GM23338 (cell line): ENCODE measurements around the gene SLIT1. TPM values are rescaled to one million over a fixed set of nuclear protein-coding genes. Genes with fewer than 3 reads are reported as not detected.

Experiments
- ATAC-seq: fragments of 200-7000 bp; cut with Tn5 transposase; 3 replicates; pipeline ENCODE4 v1.9.1; 2020
- DNase-seq: peaks from one replicate; pipeline ENCODE4 v3.0.0-alpha.2; 2015; ENCODE audit warnings: low spot score
- H2AFZ ChIP-seq: fragments of 200-600 bp; sonication (generic); 2 replicates; pipeline ENCODE4 v1.8.0; 2016; ENCODE audit warnings: antibody characterized with exemption, mild to moderate bottlenecking, moderate library complexity
- H3F3A ChIP-seq: fragments of 200-600 bp; sonication (generic); replicated peaks from 2 replicates; pipeline ENCODE4 v1.8.0; 2017; ENCODE audit warnings: antibody characterized with exemption, mixed run types, low read depth
- H3K27ac ChIP-seq: fragments of 200-600 bp; sonication (generic); 2 replicates; pipeline ENCODE4 v1.6.1; 2016; ENCODE audit warnings: low read depth
- H3K27me3 ChIP-seq: fragments of 200-600 bp; sonication (generic); 2 replicates; pipeline ENCODE4 v1.8.0; 2016; ENCODE audit warnings: mild to moderate bottlenecking, mixed run types, moderate library complexity; ENCODE audit not compliant: insufficient read depth
- H3K36me3 ChIP-seq: fragments of 200-600 bp; sonication (generic); 2 replicates; pipeline ENCODE4 v1.8.0; 2016; ENCODE audit warnings: mild to moderate bottlenecking; ENCODE audit not compliant: insufficient read depth
- H3K4me1 ChIP-seq: fragments of 200-600 bp; sonication (generic); 2 replicates; pipeline ENCODE4 v1.8.0; 2016; ENCODE audit warnings: mild to moderate bottlenecking, moderate library complexity; ENCODE audit not compliant: insufficient read depth
- H3K4me2 ChIP-seq: fragments of 200-600 bp; sonication (generic); 2 replicates; pipeline ENCODE4 v1.7.1; 2017; ENCODE audit warnings: mixed run types
- H3K4me3 ChIP-seq: fragments of 200-600 bp; sonication (generic); 2 replicates; pipeline ENCODE4 v1.6.1; 2016; ENCODE audit warnings: mixed run types
- H3K79me2 ChIP-seq: fragments of 200-600 bp; sonication (generic); replicated peaks from 2 replicates; pipeline ENCODE4 v1.8.0; 2017; ENCODE audit warnings: mild to moderate bottlenecking; ENCODE audit not compliant: insufficient read depth
- H3K9me2 ChIP-seq: fragments of 200-600 bp; sonication (generic); 2 replicates; pipeline ENCODE4 v1.8.0; 2017; ENCODE audit not compliant: insufficient read depth
- H4K20me1 ChIP-seq: fragments of 200-600 bp; sonication (generic); replicated peaks from 2 replicates; pipeline ENCODE4 v1.8.0; 2017; ENCODE audit warnings: mild to moderate bottlenecking; ENCODE audit not compliant: insufficient read depth
- H3K27ac Mint-ChIP-seq: 2 replicates; pipeline ENCODE4 v1.8.0; 2020; ENCODE audit warnings: inconsistent platforms, mild to moderate bottlenecking, moderate library complexity, mixed read lengths
- H3K27me3 Mint-ChIP-seq: 3 replicates; pipeline ENCODE4 v1.8.0; 2022; ENCODE audit warnings: low read depth, mild to moderate bottlenecking, moderate library complexity, mixed read lengths, inconsistent platforms; ENCODE audit not compliant: insufficient read depth, poor library complexity
- H3K36me3 Mint-ChIP-seq: 3 replicates; pipeline ENCODE4 v1.8.0; 2021; ENCODE audit warnings: low read depth, mild to moderate bottlenecking, inconsistent platforms, moderate library complexity, mixed read lengths
- H3K4me1 Mint-ChIP-seq: 3 replicates; pipeline ENCODE4 v1.8.0; 2020; ENCODE audit warnings: mild to moderate bottlenecking, inconsistent platforms, mixed read lengths
- H3K4me3 Mint-ChIP-seq: 3 replicates; pipeline ENCODE4 v1.8.0; 2021; ENCODE audit warnings: moderate library complexity, mild to moderate bottlenecking, inconsistent platforms, mixed read lengths
- H3K9me3 Mint-ChIP-seq: 3 replicates; pipeline ENCODE4 v1.8.0; 2020; ENCODE audit warnings: moderate library complexity, mild to moderate bottlenecking, inconsistent platforms, mixed read lengths
- CREB1 ChIP-seq: fragments of 250-450 bp; sonication (Bioruptor Pico); IDR thresholded peaks from 2 replicates; pipeline ENCODE4 v1.5.0; 2020; ENCODE audit warnings: low read depth, mild to moderate bottlenecking, moderate library complexity
- ZNF331 ChIP-seq: fragments of 250-450 bp; sonication (Bioruptor Pico); IDR thresholded peaks from 2 replicates; pipeline ENCODE4 v1.5.0; 2020; ENCODE audit warnings: low read depth, mild to moderate bottlenecking, moderate library complexity
- polyA plus RNA-seq: library from polyadenylated mRNA; unstranded; fragments of >200 nt; fragmentation: Nextera tagmentation; extraction: Ambion mirVana; gene quantifications from 2 replicates; pipeline ENCODE4 v1.2.1, GENCODE V29; 2016
- total RNA-seq: library from RNA; depleted of rRNA; stranded (reverse); fragments of >200 nt; shearing (Covaris generic); gene quantifications from 2 replicates; pipeline ENCODE4 v1.2.3, GENCODE V29; 2014
- TF ChIP-seq, protein P1 (sequence below): IDR thresholded peaks from one replicate; pipeline ENCODE4 v1.6.1; 2018; ENCODE audit warnings: antibody characterized with exemption; ENCODE audit not compliant: unreplicated experiment
- TF ChIP-seq, protein P2 (sequence below), 2 experiments: fragments of 200-600 bp in 1 of 2; sonication (generic) in 1 of 2; conservative IDR thresholded peaks; 2 replicates each; pipeline versions ENCODE4 v1.5.1 to v1.6.1; 2016 to 2017; ENCODE audit warnings: antibody characterized with exemption in 2 of 2, low read depth in 2 of 2, mild to moderate bottlenecking in 2 of 2, moderate library complexity in 1 of 2

The SLIT1 gene
- total and polyA plus RNA-seq, 2 experiments from 2014 or later = 0.76 to 1.7 TPM

DNA sequence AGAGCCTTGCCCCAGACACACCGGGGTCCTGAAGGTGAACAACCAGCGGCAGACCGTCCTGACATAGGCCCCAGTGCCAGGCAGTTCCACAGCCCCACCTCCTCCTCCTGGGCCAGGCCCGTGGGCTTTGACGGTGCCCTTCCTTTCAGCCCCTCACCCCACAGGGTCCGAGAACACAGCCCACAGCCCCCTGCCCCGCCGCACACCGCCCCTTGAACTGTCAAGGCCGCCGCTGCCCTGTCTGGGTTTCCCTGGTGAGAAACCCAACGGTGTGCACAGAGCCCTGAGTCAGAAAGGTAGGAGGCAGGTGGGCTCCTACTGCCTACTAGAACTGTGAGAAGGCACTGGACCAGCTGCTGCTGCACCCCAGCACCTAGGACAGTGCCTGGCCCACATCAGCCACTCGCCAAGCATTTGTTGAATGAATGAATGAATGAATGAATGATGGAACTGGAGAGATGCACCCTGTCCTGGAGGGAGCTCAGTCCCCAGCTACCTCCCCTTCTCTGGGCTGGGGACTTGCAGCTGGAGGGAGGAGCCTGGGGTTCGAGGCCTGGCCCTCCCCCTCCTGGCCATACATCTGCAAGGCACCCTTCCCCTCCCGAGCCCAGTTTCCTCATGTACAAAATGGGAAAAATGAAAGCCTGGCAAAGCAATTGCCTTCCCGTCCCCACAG, 117.9 kb downstream of the SLIT1 start:
- Mint-ChIP-seq H3K27me3 (peaks cover 10% of the 10 kb centered on the region), H3K4me3 (no peak overlapping the region), H3K36me3 (no peaks in the 10 kb centered on the region), H3K9me3 (peaks cover 7% of the 10 kb centered on the region), H3K4me1 (peaks cover 16% of the 10 kb centered on the region), H3K27ac (no peak overlapping the region)
- H3K4me3 ChIP-seq = no peak overlapping the region
- no peaks in the 10 kb centered on the region for H3F3A ChIP-seq
- DNase-seq = peak; percentile 68
- H3K36me3 ChIP-seq = no peaks in the 10 kb centered on the region
- ATAC-seq = peak; percentile 68
- H3K4me2 ChIP-seq = no peak overlapping the region
- peaks cover 6% of the 10 kb centered on the region; the same call in 1 of the 2 replicates for H3K4me1 ChIP-seq
- no peak overlapping the region for H3K27ac ChIP-seq
- no peaks in the 10 kb centered on the region for H3K79me2 ChIP-seq
- no peak overlapping the region for H2AFZ ChIP-seq
- TF ChIP-seq, protein P1, sequence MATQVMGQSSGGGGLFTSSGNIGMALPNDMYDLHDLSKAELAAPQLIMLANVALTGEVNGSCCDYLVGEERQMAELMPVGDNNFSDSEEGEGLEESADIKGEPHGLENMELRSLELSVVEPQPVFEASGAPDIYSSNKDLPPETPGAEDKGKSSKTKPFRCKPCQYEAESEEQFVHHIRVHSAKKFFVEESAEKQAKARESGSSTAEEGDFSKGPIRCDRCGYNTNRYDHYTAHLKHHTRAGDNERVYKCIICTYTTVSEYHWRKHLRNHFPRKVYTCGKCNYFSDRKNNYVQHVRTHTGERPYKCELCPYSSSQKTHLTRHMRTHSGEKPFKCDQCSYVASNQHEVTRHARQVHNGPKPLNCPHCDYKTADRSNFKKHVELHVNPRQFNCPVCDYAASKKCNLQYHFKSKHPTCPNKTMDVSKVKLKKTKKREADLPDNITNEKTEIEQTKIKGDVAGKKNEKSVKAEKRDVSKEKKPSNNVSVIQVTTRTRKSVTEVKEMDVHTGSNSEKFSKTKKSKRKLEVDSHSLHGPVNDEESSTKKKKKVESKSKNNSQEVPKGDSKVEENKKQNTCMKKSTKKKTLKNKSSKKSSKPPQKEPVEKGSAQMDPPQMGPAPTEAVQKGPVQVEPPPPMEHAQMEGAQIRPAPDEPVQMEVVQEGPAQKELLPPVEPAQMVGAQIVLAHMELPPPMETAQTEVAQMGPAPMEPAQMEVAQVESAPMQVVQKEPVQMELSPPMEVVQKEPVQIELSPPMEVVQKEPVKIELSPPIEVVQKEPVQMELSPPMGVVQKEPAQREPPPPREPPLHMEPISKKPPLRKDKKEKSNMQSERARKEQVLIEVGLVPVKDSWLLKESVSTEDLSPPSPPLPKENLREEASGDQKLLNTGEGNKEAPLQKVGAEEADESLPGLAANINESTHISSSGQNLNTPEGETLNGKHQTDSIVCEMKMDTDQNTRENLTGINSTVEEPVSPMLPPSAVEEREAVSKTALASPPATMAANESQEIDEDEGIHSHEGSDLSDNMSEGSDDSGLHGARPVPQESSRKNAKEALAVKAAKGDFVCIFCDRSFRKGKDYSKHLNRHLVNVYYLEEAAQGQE = no peak
- TF ChIP-seq, protein P2, sequence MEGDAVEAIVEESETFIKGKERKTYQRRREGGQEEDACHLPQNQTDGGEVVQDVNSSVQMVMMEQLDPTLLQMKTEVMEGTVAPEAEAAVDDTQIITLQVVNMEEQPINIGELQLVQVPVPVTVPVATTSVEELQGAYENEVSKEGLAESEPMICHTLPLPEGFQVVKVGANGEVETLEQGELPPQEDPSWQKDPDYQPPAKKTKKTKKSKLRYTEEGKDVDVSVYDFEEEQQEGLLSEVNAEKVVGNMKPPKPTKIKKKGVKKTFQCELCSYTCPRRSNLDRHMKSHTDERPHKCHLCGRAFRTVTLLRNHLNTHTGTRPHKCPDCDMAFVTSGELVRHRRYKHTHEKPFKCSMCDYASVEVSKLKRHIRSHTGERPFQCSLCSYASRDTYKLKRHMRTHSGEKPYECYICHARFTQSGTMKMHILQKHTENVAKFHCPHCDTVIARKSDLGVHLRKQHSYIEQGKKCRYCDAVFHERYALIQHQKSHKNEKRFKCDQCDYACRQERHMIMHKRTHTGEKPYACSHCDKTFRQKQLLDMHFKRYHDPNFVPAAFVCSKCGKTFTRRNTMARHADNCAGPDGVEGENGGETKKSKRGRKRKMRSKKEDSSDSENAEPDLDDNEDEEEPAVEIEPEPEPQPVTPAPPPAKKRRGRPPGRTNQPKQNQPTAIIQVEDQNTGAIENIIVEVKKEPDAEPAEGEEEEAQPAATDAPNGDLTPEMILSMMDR (conservative IDR thresholded peaks at IDR 0.05; ENCODE audit: low read depth in 2 of 2) = peak; percentile 41 to 51
- no peaks in the 10 kb centered on the region for H3K9me2 ChIP-seq
- no peaks in the 10 kb centered on the region for H4K20me1 ChIP-seq
- no peaks in the 10 kb centered on the region for H3K27me3 ChIP-seq

DNA sequence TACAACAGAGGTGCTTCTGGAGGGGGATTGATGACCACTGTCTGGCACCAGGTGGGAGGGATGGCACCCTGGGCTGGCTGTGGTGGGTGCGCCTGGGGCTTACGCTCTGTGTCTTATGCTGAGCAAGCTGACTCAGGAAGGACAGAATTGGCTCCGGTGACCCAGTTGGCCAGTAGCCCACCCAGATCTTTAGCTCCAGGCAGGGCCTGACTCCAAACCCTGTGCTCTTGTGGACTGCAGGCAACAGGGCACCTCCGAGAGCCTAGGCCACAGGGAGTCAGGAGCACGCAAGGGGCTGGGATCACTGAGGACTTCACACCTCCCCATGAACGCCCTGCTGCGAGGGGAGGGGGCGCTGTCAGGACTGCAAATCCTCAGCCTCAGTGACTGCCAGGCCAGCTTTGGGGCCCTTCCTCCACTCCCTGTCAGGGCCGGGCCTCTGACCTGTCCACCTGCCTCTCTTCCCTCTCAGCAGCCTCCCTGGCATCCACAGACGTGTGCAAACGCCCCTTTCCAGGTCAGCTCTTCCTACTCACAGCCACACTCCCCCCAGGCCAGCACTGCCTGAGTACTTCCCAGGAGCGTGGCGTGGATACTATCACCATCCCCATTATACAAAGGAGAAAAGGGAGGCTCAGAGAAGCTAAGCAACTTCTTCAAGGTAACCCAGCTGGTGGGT, 118.7 kb downstream of the SLIT1 start:
- H3K36me3 ChIP-seq = no peaks in the 10 kb centered on the region
- Mint-ChIP-seq H3K27me3 (peaks cover 14% of the 10 kb centered on the region), H3K36me3 (no peaks in the 10 kb centered on the region), H3K9me3 (peaks cover 7% of the 10 kb centered on the region), H3K27ac (no peak overlapping the region), H3K4me3 (no peak overlapping the region), H3K4me1 (peaks cover 19% of the 10 kb centered on the region)
- no peak for ATAC-seq
- no peak overlapping the region for H2AFZ ChIP-seq
- no peak overlapping the region for H3K4me3 ChIP-seq
- no peak overlapping the region for H3K4me2 ChIP-seq
- H3K27me3 ChIP-seq = no peaks in the 10 kb centered on the region
- peaks cover 6% of the 10 kb centered on the region; the same call in 1 of the 2 replicates for H3K4me1 ChIP-seq
- TF ChIP-seq ZNF331 (CRISPR knock-in tag) = no peak
- TF ChIP-seq, protein P2 (conservative IDR thresholded peaks at IDR 0.05; ENCODE audit: low read depth in 2 of 2) = 0 out of 4 replicates have a peak, but pooled peaks of 1 of the 2 experiments have one; percentile 8
- TF ChIP-seq CREB1 = no peak
- no peaks in the 10 kb centered on the region for H3K79me2 ChIP-seq
- H4K20me1 ChIP-seq = no peaks in the 10 kb centered on the region
- no peak overlapping the region for H3K27ac ChIP-seq
- H3K9me2 ChIP-seq = no peaks in the 10 kb centered on the region
- no peak for DNase-seq
- no peaks in the 10 kb centered on the region for H3F3A ChIP-seq
